GM12874 (cell line): ENCODE measurements around the gene CAPZA1.

ENCODE experiments used
- CTCF ChIP-seq: IDR thresholded peaks from 2 replicates; pipeline ENCODE4 v1.5.1; 2011; ENCODE audit warnings: low read depth, mild to moderate bottlenecking, control low read depth, low read length, moderate library complexity; ENCODE audit not compliant: insufficient read depth

Gene CAPZA1

GRCh38 chr1:112692681-112693080 lies 73.0 kb downstream of the CAPZA1 start:
- TF ChIP-seq CTCF: no peak

- no peak for TF ChIP-seq CTCF
Measured at GRCh38 chr1:112693821-112694220, 74.2 kb downstream of the CAPZA1 start.

- no peak for TF ChIP-seq CTCF
Measured at GRCh38 chr1:112694363-112694929, 74.8 kb downstream of the CAPZA1 start.

GRCh38 chr1:112695276-112695675 lies 75.6 kb downstream of the CAPZA1 start:
- no peak for TF ChIP-seq CTCF

- no peak for TF ChIP-seq CTCF
Measured at GRCh38 chr1:112696578-112697314, 77.1 kb downstream of the CAPZA1 start.

GRCh38 chr1:112697781-112698201 lies 78.2 kb downstream of the CAPZA1 start:
- TF ChIP-seq CTCF: no peak

GRCh38 chr1:112698366-112699310 lies 79.0 kb downstream of the CAPZA1 start:
- TF ChIP-seq CTCF: no peak
